Measurements from ENCODE around the gene CDC37L1.

Gene CDC37L1

DNA sequence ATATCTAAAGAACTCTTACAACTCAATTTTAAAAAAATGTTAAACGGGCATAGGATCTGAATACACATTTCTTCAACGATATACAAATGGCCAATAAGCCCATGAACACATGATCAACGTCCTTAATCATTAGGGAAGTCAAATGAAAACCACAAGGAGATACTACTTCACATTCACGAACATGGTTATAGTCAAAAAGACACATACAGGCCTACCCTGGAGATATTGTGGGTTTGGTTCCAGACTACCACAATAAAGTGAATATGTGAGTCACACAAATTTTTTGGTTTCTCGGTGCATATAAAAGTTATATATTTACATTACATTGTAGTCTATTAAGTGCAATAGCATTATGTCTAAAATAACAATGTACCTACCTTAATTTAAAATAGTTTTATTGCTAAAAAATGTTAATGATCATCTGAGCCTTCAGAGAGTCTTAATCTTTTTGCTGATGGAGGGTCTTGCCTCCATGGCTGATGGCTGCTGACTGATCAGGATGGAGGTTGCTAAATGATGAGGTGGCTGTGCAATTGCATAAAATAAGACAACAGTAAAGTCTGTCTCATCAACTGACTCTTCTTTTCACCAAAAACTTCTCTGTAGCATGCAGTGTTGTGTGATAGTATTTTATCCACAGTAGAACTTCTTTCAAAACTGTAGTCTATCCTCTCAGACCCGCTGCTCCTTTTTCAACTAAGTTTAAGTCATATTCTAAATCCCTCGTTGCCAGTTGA lies 46.5 kb downstream of the CDC37L1 start:
- H3K4me1 ChIP-seq (ENCODE audit: control insufficient read depth, insufficient read depth, low read length), result no peaks in the 10 kb centered on the region
- H3K36me3 ChIP-seq (ENCODE audit: control insufficient read depth, insufficient read depth, low read length), result no peaks in the 10 kb centered on the region
- no peak overlapping the region for H3K4me3 ChIP-seq (ENCODE audit: low read length)
- H3K27me3 ChIP-seq (ENCODE audit: control insufficient read depth, insufficient read depth, low read length), result no peaks in the 10 kb centered on the region
- H3K9ac ChIP-seq (ENCODE audit: low read length), result no peak overlapping the region
- H3K27ac ChIP-seq (ENCODE audit: low read depth, low read length), result no peak overlapping the region

DNA sequence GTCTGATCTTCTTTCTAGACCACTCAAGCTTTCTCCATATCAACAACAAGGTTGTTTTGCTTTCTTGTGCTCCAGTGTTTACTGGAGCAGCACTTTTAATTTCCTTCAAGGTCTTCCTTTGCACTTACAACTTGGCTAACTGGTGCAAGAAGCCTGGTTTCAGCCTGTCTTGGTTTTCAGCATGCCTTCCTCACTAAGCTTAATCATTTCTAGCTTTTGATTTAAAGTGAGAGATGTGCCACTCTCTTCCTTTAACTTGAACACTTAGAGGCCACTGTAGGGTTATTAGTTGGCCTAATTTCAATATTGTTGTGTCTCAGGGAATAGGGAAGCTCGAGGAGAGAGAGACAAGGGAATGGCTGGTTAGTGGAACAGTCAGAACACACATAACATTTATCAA lies 48.2 kb downstream of the CDC37L1 start:
- no peak overlapping the region for H3K9ac ChIP-seq (ENCODE audit: low read length)
- H3K36me3 ChIP-seq (ENCODE audit: control insufficient read depth, insufficient read depth, low read length), result no peaks in the 10 kb centered on the region
- no peaks in the 10 kb centered on the region for H3K4me1 ChIP-seq (ENCODE audit: control insufficient read depth, insufficient read depth, low read length)
- no peaks in the 10 kb centered on the region for H3K27me3 ChIP-seq (ENCODE audit: control insufficient read depth, insufficient read depth, low read length)
- H3K4me3 ChIP-seq (ENCODE audit: low read length), result no peak overlapping the region
- H3K27ac ChIP-seq (ENCODE audit: low read depth, low read length), result no peak overlapping the region

DNA sequence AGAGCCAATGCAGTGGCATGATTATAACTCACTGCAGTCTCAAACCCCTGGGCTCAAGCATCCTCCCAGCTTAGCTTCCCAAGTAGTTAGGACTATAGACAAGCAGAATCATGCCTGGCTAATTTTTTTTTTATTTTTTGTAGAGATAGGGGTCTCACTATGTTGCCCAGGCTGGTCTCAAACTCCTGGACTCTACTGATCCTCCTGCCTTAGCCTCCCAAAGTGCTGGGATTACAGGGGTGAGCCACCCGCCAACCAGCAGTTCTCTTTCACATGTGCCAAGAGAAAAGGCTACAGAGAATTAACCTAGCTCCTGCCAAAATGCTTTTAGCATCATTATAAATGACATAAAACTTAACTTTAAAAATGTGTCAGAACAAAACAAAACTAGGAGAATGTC lies 53.5 kb downstream of the CDC37L1 start:
- H3K27ac ChIP-seq (ENCODE audit: low read depth, low read length), result no peak overlapping the region
- no peak overlapping the region for H3K9ac ChIP-seq (ENCODE audit: low read length)
- H3K27me3 ChIP-seq (ENCODE audit: control insufficient read depth, insufficient read depth, low read length), result no peaks in the 10 kb centered on the region
- no peaks in the 10 kb centered on the region for H3K36me3 ChIP-seq (ENCODE audit: control insufficient read depth, insufficient read depth, low read length)
- no peaks in the 10 kb centered on the region for H3K4me1 ChIP-seq (ENCODE audit: control insufficient read depth, insufficient read depth, low read length)
- no peak overlapping the region for H3K4me3 ChIP-seq (ENCODE audit: low read length)

DNA sequence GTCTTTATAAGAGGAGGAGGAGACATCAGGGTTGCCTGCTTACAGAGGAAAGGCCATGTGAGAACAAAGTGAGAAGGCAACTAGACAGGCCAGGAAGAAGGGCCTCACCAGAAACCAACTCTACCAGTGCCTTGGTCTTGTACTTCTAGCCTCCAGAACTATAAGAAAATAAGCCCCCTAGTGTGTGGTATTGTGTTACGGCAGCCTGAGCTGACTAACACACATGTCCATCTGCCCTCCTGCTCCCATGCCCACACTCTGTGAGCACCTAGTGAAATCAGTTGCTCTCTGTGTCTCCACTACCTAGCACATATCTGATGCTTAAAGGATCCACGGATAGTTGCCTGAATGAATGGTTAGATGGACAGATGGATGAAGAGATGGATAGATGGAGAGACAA lies 54.8 kb downstream of the CDC37L1 start:
- no peaks in the 10 kb centered on the region for H3K36me3 ChIP-seq (ENCODE audit: control insufficient read depth, insufficient read depth, low read length)
- H3K4me1 ChIP-seq (ENCODE audit: control insufficient read depth, insufficient read depth, low read length), result no peaks in the 10 kb centered on the region
- H3K27me3 ChIP-seq (ENCODE audit: control insufficient read depth, insufficient read depth, low read length), result no peaks in the 10 kb centered on the region
- no peak overlapping the region for H3K27ac ChIP-seq (ENCODE audit: low read depth, low read length)
- no peak overlapping the region for H3K9ac ChIP-seq (ENCODE audit: low read length)
- H3K4me3 ChIP-seq (ENCODE audit: low read length), result no peak overlapping the region

DNA sequence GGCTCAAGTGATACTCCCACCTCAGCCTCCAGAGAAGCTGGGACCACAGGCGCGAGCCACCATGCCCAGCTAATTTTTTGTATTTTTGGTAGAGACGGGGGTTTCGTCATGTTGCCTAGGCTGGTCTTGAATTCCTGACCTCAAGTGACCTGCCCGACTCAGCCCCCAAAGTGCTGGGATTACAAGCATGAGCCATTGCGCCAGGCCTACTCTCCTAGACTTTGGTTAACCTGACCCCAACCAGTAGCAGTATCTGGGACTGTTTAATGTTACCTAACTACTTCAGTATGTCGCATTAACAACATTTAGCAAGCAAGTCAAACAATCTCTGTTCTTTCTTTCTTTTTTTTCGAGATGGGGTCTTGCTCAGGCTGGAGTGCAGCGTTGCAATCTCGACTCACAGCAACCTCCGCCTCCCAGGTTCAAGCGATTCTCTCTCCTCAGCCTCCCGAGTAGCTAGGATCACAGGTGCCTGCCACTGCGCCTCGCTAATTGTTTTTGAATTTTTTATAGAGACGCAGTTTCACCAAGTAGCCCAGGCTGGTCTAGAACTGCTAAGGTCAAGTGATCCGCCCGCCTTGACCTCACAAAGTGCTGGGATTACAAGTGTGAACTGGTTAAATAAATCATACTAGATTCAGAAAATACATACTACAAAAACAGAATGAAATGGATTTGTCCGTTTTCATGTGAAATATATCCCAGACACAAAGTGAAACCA lies 59.7 kb downstream of the CDC37L1 start:
- H3K36me3 ChIP-seq (ENCODE audit: control insufficient read depth, insufficient read depth, low read length), result no peaks in the 10 kb centered on the region
- H3K9ac ChIP-seq (ENCODE audit: low read length), result no peak overlapping the region
- H3K27ac ChIP-seq (ENCODE audit: low read depth, low read length), result peak overlapping the region; percentile 14
- peaks cover 4% of the 10 kb centered on the region for H3K4me1 ChIP-seq (ENCODE audit: control insufficient read depth, insufficient read depth, low read length)
- no peaks in the 10 kb centered on the region for H3K27me3 ChIP-seq (ENCODE audit: control insufficient read depth, insufficient read depth, low read length)
- H3K4me3 ChIP-seq (ENCODE audit: low read length), result peak overlapping the region; percentile 85

DNA sequence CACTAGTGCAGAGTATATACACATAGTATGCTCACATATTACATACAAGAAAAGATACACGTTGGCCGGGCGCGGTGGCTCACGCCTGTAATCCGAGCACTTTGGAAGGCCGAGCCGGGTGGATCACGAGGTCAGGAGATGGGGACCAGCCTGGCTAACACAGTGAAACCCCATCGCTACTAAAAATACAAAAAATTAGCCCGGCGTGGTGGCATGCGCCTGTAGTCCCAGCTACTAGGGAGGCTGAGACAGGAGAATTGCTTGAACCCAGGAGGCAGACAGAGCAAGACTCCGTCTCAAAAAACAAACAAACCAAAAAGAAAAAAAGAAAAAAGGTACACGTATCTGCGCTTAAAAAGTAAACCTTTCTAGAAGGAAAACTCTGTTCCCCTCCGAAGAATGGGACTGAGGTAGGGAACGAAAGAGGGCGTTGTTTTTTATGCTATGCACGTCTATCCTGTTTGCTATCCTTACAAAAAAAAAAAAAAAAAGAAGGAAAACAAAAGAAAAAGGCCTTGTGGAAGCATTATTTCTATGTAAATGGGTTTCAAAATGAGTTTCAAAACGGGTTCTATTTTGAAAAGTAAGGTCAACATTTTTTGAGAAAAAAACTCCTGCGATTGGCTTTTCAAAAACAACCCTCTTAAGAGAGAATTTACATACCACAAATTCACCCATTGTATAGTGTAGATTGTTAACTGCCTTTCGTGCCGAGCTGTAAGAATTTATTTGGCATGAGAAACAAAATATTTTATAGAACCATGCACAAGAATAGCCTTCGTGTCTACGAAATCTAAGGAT lies 60.4 kb downstream of the CDC37L1 start:
- H3K4me3 ChIP-seq (ENCODE audit: low read length), result peak overlapping the region; percentile 85
- no peaks in the 10 kb centered on the region for H3K36me3 ChIP-seq (ENCODE audit: control insufficient read depth, insufficient read depth, low read length)
- peaks cover 4% of the 10 kb centered on the region for H3K4me1 ChIP-seq (ENCODE audit: control insufficient read depth, insufficient read depth, low read length)
- H3K27ac ChIP-seq (ENCODE audit: low read depth, low read length), result peak overlapping the region; percentile 88
- no peaks in the 10 kb centered on the region for H3K27me3 ChIP-seq (ENCODE audit: control insufficient read depth, insufficient read depth, low read length)
- H3K9ac ChIP-seq (ENCODE audit: low read length), result peak overlapping the region; percentile 66

DNA sequence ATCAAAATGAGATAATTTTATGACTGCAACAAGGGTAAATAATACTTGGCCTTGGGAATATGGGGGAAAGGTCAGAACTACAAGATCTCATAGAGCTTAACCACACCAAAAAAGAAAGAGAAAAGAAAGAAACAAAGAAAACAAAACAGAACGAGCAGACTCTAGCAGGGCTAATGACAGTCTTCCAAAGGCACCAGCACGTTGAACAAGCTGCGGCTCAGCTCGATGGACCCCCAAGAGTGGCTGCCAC lies 60.9 kb downstream of the CDC37L1 start:
- Histone ChIP-seq H3K36me3 (ENCODE audit: control insufficient read depth, insufficient read depth, low read length) (no peaks in the 10 kb centered on the region), H3K4me1 (ENCODE audit: control insufficient read depth, insufficient read depth, low read length) (peaks cover 4% of the 10 kb centered on the region), H3K9ac (ENCODE audit: low read length) (peak overlapping the region; percentile 66), H3K27me3 (ENCODE audit: control insufficient read depth, insufficient read depth, low read length) (no peaks in the 10 kb centered on the region), H3K27ac (ENCODE audit: low read depth, low read length) (peak overlapping the region; percentile 88), H3K4me3 (ENCODE audit: low read length) (peak overlapping the region; percentile 85)

DNA sequence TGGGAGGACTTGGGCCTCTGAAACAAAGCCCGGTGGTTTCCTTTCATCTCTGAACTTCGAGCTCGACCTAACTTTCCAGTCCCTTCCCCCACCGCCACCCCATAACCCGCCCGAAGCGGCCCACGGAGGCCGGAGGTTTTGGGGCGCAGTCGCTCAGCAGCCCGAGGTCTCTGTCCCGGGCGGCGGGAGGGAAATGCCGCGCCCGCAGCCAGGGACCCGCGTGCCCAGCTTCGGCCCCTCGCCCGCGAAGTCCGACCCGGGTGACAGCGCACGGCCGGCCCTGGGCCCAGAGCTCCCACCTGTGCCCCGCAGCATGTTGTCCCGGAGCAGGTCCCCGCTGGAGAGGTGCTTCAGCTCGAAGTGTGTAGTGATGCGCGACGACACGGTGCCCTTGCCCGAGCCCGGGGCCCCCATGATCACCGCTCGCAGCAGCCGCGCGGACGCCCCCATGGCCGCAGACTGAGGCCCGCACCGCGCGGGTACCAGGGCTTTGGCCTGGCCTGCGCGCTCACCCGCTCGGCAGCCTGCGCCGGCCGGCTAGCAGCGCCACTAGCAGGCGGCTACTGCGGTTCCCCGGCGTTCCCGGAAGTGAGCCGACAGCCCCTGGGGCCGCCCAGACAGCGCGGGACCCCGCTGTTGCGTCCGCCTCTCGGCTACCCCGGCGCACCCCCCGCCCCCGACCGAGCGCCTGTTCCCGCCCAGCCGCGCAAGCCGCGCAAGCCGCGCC lies 61.4 kb downstream of the CDC37L1 start, which contains the start of gene AK3:
TSS of gene AK3 (minus strand) at position 565 of the 727 bp plus-strand sequence. CDS start at position 450, 115 bp downstream.
- Histone ChIP-seq H3K9ac (ENCODE audit: low read length) (peak within 1 kb of the TSS; percentile 88), H3K27me3 (ENCODE audit: control insufficient read depth, insufficient read depth, low read length) (no peaks in the 10 kb centered on the region), H3K4me3 (ENCODE audit: low read length) (peak within 1 kb of the TSS; percentile 85), H3K36me3 (ENCODE audit: control insufficient read depth, insufficient read depth, low read length) (no peaks in the 10 kb centered on the region), H3K4me1 (ENCODE audit: control insufficient read depth, insufficient read depth, low read length) (peaks cover 4% of the 10 kb centered on the region), H3K27ac (ENCODE audit: low read depth, low read length) (peak within 1 kb of the TSS; percentile 88)

DNA sequence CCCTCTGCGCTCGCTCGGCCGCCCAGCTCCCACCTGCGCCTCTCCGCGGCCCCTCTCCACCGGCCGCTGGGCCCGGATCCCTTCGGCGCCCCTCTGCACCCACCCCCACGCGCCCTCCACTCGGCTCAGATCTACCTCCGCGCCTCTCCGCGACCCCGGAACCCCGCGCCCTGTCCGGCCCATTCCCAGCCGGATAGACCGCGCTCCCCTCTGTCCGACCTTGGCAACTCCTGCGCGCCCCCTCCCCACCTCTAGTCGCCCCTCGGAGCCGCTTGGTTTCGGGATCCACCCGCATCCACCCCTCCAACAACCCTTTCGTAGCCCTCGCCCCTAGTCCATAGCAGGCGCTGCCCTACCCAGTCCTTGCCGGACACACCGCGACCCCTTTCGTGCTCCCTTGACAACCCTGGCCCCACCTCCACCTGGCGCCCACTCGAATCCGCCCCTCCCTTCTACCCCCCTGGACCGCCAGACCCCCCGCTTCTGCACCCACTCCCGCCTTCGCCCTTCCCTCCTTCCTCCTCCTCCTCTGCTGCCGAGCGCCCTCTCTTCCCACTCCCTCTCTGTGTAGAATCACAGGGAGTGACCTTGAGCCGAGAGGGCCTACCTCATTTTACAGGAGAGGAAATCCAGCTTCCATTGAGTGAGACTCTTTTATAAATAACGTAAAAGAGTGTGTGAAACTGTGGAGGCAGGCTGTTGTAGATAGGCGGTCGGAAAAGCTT lies 62.2 kb downstream of the CDC37L1 start:
- H3K9ac ChIP-seq (ENCODE audit: low read length), result peak overlapping the region; percentile 88
- H3K36me3 ChIP-seq (ENCODE audit: control insufficient read depth, insufficient read depth, low read length), result no peaks in the 10 kb centered on the region
- H3K4me1 ChIP-seq (ENCODE audit: control insufficient read depth, insufficient read depth, low read length), result peaks cover 4% of the 10 kb centered on the region
- H3K4me3 ChIP-seq (ENCODE audit: low read length), result peak overlapping the region; percentile 85
- H3K27me3 ChIP-seq (ENCODE audit: control insufficient read depth, insufficient read depth, low read length), result no peaks in the 10 kb centered on the region
- H3K27ac ChIP-seq (ENCODE audit: low read depth, low read length), result peak overlapping the region; percentile 88

DNA sequence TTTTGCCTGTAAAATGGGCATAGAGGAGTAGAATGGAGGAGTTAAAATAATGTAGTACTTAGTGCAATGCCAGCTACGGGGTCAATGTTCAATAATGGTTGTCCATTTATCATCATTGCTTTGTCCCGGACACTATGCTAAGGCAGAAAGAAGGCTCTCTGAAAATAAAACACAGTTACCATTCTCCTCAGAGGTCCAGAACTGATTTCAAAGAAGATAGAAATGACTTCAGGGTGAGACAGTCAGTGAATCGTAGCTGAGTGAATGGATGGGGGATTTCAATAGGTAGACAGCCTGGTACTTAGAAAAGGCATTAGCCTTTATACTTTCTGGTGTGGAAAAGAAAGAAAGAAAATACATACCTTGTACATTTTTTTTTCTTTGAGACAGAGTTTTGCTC lies 62.9 kb downstream of the CDC37L1 start:
- Histone ChIP-seq H3K4me1 (ENCODE audit: control insufficient read depth, insufficient read depth, low read length) (peaks cover 4% of the 10 kb centered on the region), H3K36me3 (ENCODE audit: control insufficient read depth, insufficient read depth, low read length) (no peaks in the 10 kb centered on the region), H3K9ac (ENCODE audit: low read length) (no peak overlapping the region), H3K4me3 (ENCODE audit: low read length) (peak overlapping the region; percentile 85), H3K27me3 (ENCODE audit: control insufficient read depth, insufficient read depth, low read length) (no peaks in the 10 kb centered on the region), H3K27ac (ENCODE audit: low read depth, low read length) (peak overlapping the region; percentile 88)

DNA sequence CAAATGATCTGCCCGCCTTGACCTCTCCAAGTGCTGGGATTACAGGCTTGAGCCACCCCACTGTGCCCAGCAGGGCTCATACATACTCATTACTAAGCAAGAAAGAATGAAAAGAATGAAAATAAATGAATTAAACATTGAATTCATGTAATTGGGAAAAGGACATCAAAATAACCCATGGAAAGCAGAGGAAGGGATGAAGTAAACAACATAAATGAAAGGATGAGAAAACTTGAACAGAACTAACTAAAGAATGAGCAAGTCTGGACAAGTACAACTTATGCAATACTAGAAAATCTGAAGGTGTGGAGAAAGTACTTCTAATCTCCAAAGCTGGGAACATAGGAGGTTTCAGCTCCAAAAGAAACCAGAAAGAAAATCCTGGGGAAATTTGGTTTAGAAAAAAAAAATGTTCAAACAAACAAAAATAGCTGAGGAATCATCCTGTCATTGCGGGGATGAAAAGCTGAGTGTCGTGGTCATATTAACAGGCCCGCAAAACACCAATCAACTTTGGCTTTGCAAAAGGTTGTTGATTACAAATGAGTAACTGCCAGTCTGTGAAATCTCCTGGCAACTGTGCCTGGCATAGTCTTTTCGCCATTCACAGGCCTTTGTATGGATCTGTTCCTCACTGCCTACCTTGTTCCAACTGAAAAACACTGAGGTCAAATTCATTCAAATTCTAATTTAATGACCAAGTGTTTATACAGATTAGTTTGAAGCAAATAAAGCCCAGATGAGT lies 63.9 kb downstream of the CDC37L1 start:
- H3K9ac ChIP-seq (ENCODE audit: low read length), result no peak overlapping the region
- H3K27ac ChIP-seq (ENCODE audit: low read depth, low read length), result no peak overlapping the region
- no peaks in the 10 kb centered on the region for H3K27me3 ChIP-seq (ENCODE audit: control insufficient read depth, insufficient read depth, low read length)
- no peaks in the 10 kb centered on the region for H3K36me3 ChIP-seq (ENCODE audit: control insufficient read depth, insufficient read depth, low read length)
- peaks cover 4% of the 10 kb centered on the region for H3K4me1 ChIP-seq (ENCODE audit: control insufficient read depth, insufficient read depth, low read length)
- no peak overlapping the region for H3K4me3 ChIP-seq (ENCODE audit: low read length)
